HG03442 (cell line): Measurements from ENCODE around the gene MS4A10.
A peak's percentile ranks its signal among the peaks of the same experiment; 100 is the strongest.

Source experiments
- ATAC-seq: cut with Tn5 transposase; IDR thresholded peaks from one replicate; pipeline ENCODE4 v1.9.1; 2021; ENCODE audit warnings: mild to moderate bottlenecking, moderate library complexity; ENCODE audit not compliant: unreplicated experiment

MS4A10 gene

GRCh38 chr11:60764879-60765278 lies 20.3 kb upstream of the MS4A10 start:
- ATAC-seq, result peak; percentile 38

- peak; percentile 15 for ATAC-seq
Observed at GRCh38 chr11:60765355-60765754, 19.8 kb upstream of the MS4A10 start.

GRCh38 chr11:60766547-60766946 lies 18.6 kb upstream of the MS4A10 start:
- no peak for ATAC-seq

GRCh38 chr11:60767388-60767811 lies 17.7 kb upstream of the MS4A10 start:
- ATAC-seq, result no peak

GRCh38 chr11:60768202-60768601 lies 16.9 kb upstream of the MS4A10 start:
- ATAC-seq, result no peak

- no peak for ATAC-seq
Observed at GRCh38 chr11:60769273-60769672, 15.9 kb upstream of the MS4A10 start.

- no peak for ATAC-seq
Observed at GRCh38 chr11:60769811-60770210, 15.3 kb upstream of the MS4A10 start.

- no peak for ATAC-seq
Observed at GRCh38 chr11:60771146-60771545, 14.0 kb upstream of the MS4A10 start.

- ATAC-seq, result no peak
Observed at GRCh38 chr11:60771879-60772525, 13.1 kb upstream of the MS4A10 start.

GRCh38 chr11:60772666-60773065 lies 12.5 kb upstream of the MS4A10 start:
- ATAC-seq, result no peak

GRCh38 chr11:60774726-60775125 lies 10.4 kb upstream of the MS4A10 start:
- ATAC-seq, result no peak

GRCh38 chr11:60775420-60775961 lies 9.6 kb upstream of the MS4A10 start:
- peak; percentile 67 for ATAC-seq

- ATAC-seq, result no peak
Observed at GRCh38 chr11:60776167-60776566, 9.0 kb upstream of the MS4A10 start.

- no peak for ATAC-seq
Observed at GRCh38 chr11:60777106-60777505, 8.0 kb upstream of the MS4A10 start.

- ATAC-seq, result no peak
Observed at GRCh38 chr11:60777572-60777971, 7.6 kb upstream of the MS4A10 start.

- no peak for ATAC-seq
Observed at GRCh38 chr11:60780065-60780464, 5.1 kb upstream of the MS4A10 start.

GRCh38 chr11:60780774-60781173 lies 4.4 kb upstream of the MS4A10 start:
- ATAC-seq, result no peak

GRCh38 chr11:60781286-60781980 lies 3.7 kb upstream of the MS4A10 start:
- no peak for ATAC-seq

GRCh38 chr11:60781981-60782316 lies 3.2 kb upstream of the MS4A10 start:
- no peak for ATAC-seq

GRCh38 chr11:60782393-60783140 lies 2.6 kb upstream of the MS4A10 start:
- no peak for ATAC-seq

- no peak for ATAC-seq
Observed at GRCh38 chr11:60783141-60783484, 2.0 kb upstream of the MS4A10 start.

- ATAC-seq, result no peak
Observed at GRCh38 chr11:60783911-60784310, 1.2 kb upstream of the MS4A10 start.
